Liver (tissue), 3 donors: ENCODE data around the gene ELAVL1.

Source experiments
- CTCF ChIP-seq: fragments of 150-350 bp; IDR thresholded peaks from 2 replicates; pipeline ENCODE4 v1.5.1; 2017; ENCODE audit warnings: improper control_type of control experiment, low read depth, low read length; ENCODE audit not compliant: missing input control
- HNF4A ChIP-seq, 2 donors: conservative IDR thresholded peaks; 2 replicates each; pipeline ENCODE4 v1.6.1; 2016; ENCODE audit warnings: antibody characterized with exemption in 2 of 2, mild to moderate bottlenecking in 2 of 2
- SP1 ChIP-seq: IDR thresholded peaks from 2 replicates; pipeline ENCODE4 v1.6.1; 2018; ENCODE audit warnings: antibody characterized with exemption, mild to moderate bottlenecking
- ZBTB33 ChIP-seq: IDR thresholded peaks from 2 replicates; pipeline ENCODE4 v1.6.1; 2016; ENCODE audit warnings: antibody characterized with exemption
- TF ChIP-seq, protein P1 (sequence below): IDR thresholded peaks from 2 replicates; pipeline ENCODE4 v1.6.1; 2016; ENCODE audit warnings: antibody characterized with exemption, mild to moderate bottlenecking
- donor health status: healthy.
- donor health status: healthy.

DNA sequence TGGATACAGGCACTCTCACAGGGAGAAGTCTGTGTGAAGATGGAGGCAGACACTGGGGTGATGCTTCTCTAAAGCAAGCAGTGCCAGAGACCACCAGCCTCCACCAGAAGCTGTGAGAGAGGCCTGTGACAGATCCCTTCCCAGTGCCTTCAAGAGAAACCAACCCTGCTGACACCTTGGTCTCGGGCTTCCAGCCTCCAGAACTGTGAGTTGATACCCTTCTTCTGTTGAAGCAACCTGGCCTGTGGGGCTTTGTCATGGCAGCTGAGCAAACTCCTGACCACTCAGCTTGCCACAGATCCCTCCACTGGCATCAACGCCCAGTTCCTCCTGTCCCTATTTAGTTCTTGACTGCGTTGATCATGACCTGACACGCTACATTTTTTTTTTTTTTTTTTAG lies 29.0 kb downstream of the ELAVL1 start:
- TF ChIP-seq, protein P1, sequence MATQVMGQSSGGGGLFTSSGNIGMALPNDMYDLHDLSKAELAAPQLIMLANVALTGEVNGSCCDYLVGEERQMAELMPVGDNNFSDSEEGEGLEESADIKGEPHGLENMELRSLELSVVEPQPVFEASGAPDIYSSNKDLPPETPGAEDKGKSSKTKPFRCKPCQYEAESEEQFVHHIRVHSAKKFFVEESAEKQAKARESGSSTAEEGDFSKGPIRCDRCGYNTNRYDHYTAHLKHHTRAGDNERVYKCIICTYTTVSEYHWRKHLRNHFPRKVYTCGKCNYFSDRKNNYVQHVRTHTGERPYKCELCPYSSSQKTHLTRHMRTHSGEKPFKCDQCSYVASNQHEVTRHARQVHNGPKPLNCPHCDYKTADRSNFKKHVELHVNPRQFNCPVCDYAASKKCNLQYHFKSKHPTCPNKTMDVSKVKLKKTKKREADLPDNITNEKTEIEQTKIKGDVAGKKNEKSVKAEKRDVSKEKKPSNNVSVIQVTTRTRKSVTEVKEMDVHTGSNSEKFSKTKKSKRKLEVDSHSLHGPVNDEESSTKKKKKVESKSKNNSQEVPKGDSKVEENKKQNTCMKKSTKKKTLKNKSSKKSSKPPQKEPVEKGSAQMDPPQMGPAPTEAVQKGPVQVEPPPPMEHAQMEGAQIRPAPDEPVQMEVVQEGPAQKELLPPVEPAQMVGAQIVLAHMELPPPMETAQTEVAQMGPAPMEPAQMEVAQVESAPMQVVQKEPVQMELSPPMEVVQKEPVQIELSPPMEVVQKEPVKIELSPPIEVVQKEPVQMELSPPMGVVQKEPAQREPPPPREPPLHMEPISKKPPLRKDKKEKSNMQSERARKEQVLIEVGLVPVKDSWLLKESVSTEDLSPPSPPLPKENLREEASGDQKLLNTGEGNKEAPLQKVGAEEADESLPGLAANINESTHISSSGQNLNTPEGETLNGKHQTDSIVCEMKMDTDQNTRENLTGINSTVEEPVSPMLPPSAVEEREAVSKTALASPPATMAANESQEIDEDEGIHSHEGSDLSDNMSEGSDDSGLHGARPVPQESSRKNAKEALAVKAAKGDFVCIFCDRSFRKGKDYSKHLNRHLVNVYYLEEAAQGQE, result no peak
- TF ChIP-seq SP1, result no peak
- no peak for TF ChIP-seq CTCF
- TF ChIP-seq ZBTB33, result no peak
- no peak for TF ChIP-seq HNF4A (conservative IDR thresholded peaks at IDR 0.05)
